MCF 10A (cell line): ENCODE results near the gene EPHA6. TPM values are rescaled to one million over a fixed set of nuclear protein-coding genes. Genes with fewer than 3 reads are reported as not detected.

Experiments
- BruUV-seq: library from RNA; stranded (reverse); fragments of 400-500 nt; replicated peaks from 2 replicates; lab custom pipeline; 2021; lab: Mats Ljungman, UMichigan
- CTCF ChIA-PET: fragments of 300-600 bp; sonication (Branson Sonifier 250); formaldehyde crosslinking; extraction: SDS; loops from one replicate; lab custom pipeline; 2021; ENCODE audit warnings: antibody characterized with exemption, inconsistent platforms; lab: Yijun Ruan, JAX
- POLR2A ChIA-PET: fragments of 300-600, 350-650 bp; sonication (Branson Sonifier 250); formaldehyde crosslinking; extraction: SDS; loops from one replicate; lab custom pipeline; 2020; ENCODE audit warnings: antibody characterized with exemption, inconsistent platforms; lab: Yijun Ruan, JAX
- DNase-seq: peaks from one replicate; pipeline ENCODE4 v3.0.0-alpha.2; 2018; ENCODE audit not compliant: unreplicated experiment
- H3K27ac Mint-ChIP-seq: one replicate; pipeline ENCODE4 v1.8.0; 2022; ENCODE audit warnings: mild to moderate bottlenecking, low read depth, mixed read lengths; ENCODE audit not compliant: unreplicated experiment
- H3K27me3 Mint-ChIP-seq: one replicate; pipeline ENCODE4 v1.8.0; 2022; ENCODE audit warnings: mixed read lengths; ENCODE audit not compliant: insufficient read depth, unreplicated experiment
- H3K36me3 Mint-ChIP-seq: one replicate; pipeline ENCODE4 v1.8.0; 2022; ENCODE audit warnings: mild to moderate bottlenecking, moderate library complexity, mixed read lengths; ENCODE audit not compliant: insufficient read depth, unreplicated experiment
- H3K4me1 Mint-ChIP-seq: one replicate; pipeline ENCODE4 v1.8.0; 2022; ENCODE audit warnings: mixed read lengths; ENCODE audit not compliant: insufficient read depth, unreplicated experiment
- H3K4me3 Mint-ChIP-seq: one replicate; pipeline ENCODE4 v1.8.0; 2022; ENCODE audit warnings: mild to moderate bottlenecking, moderate library complexity, mixed read lengths; ENCODE audit not compliant: unreplicated experiment
- H3K9me3 Mint-ChIP-seq: one replicate; pipeline ENCODE4 v1.8.0; 2022; ENCODE audit warnings: mixed read lengths; ENCODE audit not compliant: unreplicated experiment
- CTCF ChIP-seq: fragments of 200-600 bp; IDR thresholded peaks from one replicate; pipeline ENCODE4 v1.8.0; 2022; ENCODE audit warnings: antibody characterized with exemption, mild to moderate bottlenecking; ENCODE audit not compliant: unreplicated experiment
- intact Hi-C: fragments of 100-400 bp; cut with micrococcal nuclease; formaldehyde crosslinking; loops from 2 replicates; pipeline ENCODE4 v1.14.1; 2022
- total RNA-seq: library from RNA; stranded (reverse); gene quantifications from 2 replicates; pipeline ENCODE4 v1.2.3, GENCODE V29; 2022

The EPHA6 gene
- total RNA-seq, 1 experiment from 2014 or later: 0.33 TPM

- CTCF ChIA-PET: interaction anchor here (0.6 to 1.0 kb wide), 2 partner anchors 77 to 212 kb away, joined by 3 read pairs; no protein-coding TSS in a partner anchor
- POLR2A ChIA-PET: no interaction called here
- no peaks in the 10 kb centered on the region for H3K27me3 Mint-ChIP-seq
- no peaks in the 10 kb centered on the region for H3K9me3 Mint-ChIP-seq
- H3K27ac Mint-ChIP-seq: no peak overlapping the region
- H3K4me3 Mint-ChIP-seq: no peak overlapping the region
- no peaks in the 10 kb centered on the region for H3K4me1 Mint-ChIP-seq
- BruUV-seq: no TSS peak
- H3K36me3 Mint-ChIP-seq: no peaks in the 10 kb centered on the region
- TF ChIP-seq CTCF: no peak
- intact Hi-C loops: no loop called here
- no peak for DNase-seq
These were observed 464.1 kb downstream of the EPHA6 start for GRCh38 chr3:97278506-97278905.

GRCh38 chr3:97291901-97292300, 477.5 kb downstream of the EPHA6 start:
- H3K36me3 Mint-ChIP-seq: no peaks in the 10 kb centered on the region
- no peak for DNase-seq
- H3K9me3 Mint-ChIP-seq: peaks cover 7% of the 10 kb centered on the region
- peaks cover 15% of the 10 kb centered on the region for H3K27me3 Mint-ChIP-seq
- no TSS peak for BruUV-seq
- no peak for TF ChIP-seq CTCF
- intact Hi-C loops: no loop called here
- H3K27ac Mint-ChIP-seq: no peak overlapping the region
- H3K4me1 Mint-ChIP-seq: no peaks in the 10 kb centered on the region
- POLR2A ChIA-PET: no interaction called here
- CTCF ChIA-PET: interaction anchor here (0.5 to 1.3 kb wide), 4 partner anchors 99 to 1921 kb away, joined by 3 read pairs; no protein-coding TSS in a partner anchor
- no peak overlapping the region for H3K4me3 Mint-ChIP-seq

GRCh38 chr3:97293596-97294131, 479.3 kb downstream of the EPHA6 start:
- POLR2A ChIA-PET: no interaction called here
- intact Hi-C loops: no loop called here
- H3K9me3 Mint-ChIP-seq: peaks cover 7% of the 10 kb centered on the region
- no peaks in the 10 kb centered on the region for H3K4me1 Mint-ChIP-seq
- TF ChIP-seq CTCF: no peak
- no TSS peak for BruUV-seq
- H3K36me3 Mint-ChIP-seq: no peaks in the 10 kb centered on the region
- H3K27ac Mint-ChIP-seq: no peak overlapping the region
- no peak for DNase-seq
- peaks cover 15% of the 10 kb centered on the region for H3K27me3 Mint-ChIP-seq
- H3K4me3 Mint-ChIP-seq: no peak overlapping the region
- CTCF ChIA-PET: no interaction called here

- Mint-ChIP-seq H3K36me3 (no peaks in the 10 kb centered on the region), H3K4me1 (no peaks in the 10 kb centered on the region), H3K27ac (no peak overlapping the region), H3K9me3 (no peaks in the 10 kb centered on the region), H3K27me3 (no peaks in the 10 kb centered on the region), H3K4me3 (no peak overlapping the region)
- intact Hi-C loops: no loop called here
- POLR2A ChIA-PET: no interaction called here
- no peak for TF ChIP-seq CTCF
- BruUV-seq: no TSS peak
- CTCF ChIA-PET: interaction anchor here (0.7 kb wide), 1 partner anchor 1304 kb away, joined by 3 read pairs; no protein-coding TSS in a partner anchor
- DNase-seq: no peak
These were observed 482.6 kb downstream of the EPHA6 start for GRCh38 chr3:97297032-97297431.
